Measurements from ENCODE around the gene AKAIN1. TPM values are rescaled to one million over a fixed set of nuclear protein-coding genes. Genes with fewer than 3 reads are reported as not detected.

AKAIN1 gene
- total RNA-seq, 2 donors from 2014 or later, result not detected

GRCh38 chr18:5173646-5174045 is 23.4 kb downstream of the AKAIN1 start:
- no peak overlapping the region for H3K4me3 ChIP-seq
- H3K4me1 ChIP-seq, result no peaks in the 10 kb centered on the region
- no peak for DNase-seq
- no peak for TF ChIP-seq CTCF (IDR thresholded peaks at IDR 0.05)
- H3K27ac ChIP-seq, result no peak overlapping the region
- intact Hi-C loops (cut with DNase I), result no loop called here
- no peaks in the 10 kb centered on the region for H3K36me3 ChIP-seq
- H3K9ac ChIP-seq (ENCODE audit: low read depth in 2 of 2, low read length in 2 of 2), result no peak overlapping the region
- H3K27me3 ChIP-seq, result no peaks in the 10 kb centered on the region
- no peaks in the 10 kb centered on the region for H3K9me3 ChIP-seq

- no peaks in the 10 kb centered on the region for H3K9me3 ChIP-seq
- no peak overlapping the region for H3K27ac ChIP-seq
- intact Hi-C loops (cut with DNase I), result no loop called here
- H3K9ac ChIP-seq (ENCODE audit: low read depth in 2 of 2, low read length in 2 of 2), result no peak overlapping the region
- no peaks in the 10 kb centered on the region for H3K4me1 ChIP-seq
- no peak for TF ChIP-seq CTCF (IDR thresholded peaks at IDR 0.05)
- DNase-seq, result no peak
- no peak overlapping the region for H3K4me3 ChIP-seq
- no peaks in the 10 kb centered on the region for H3K36me3 ChIP-seq
- H3K27me3 ChIP-seq, result no peaks in the 10 kb centered on the region
These were observed 23.8 kb downstream of the AKAIN1 start for GRCh38 chr18:5173236-5173635.

- intact Hi-C loops (cut with DNase I), result no loop called here
These were observed 29.2 kb downstream of the AKAIN1 start for GRCh38 chr18:5167831-5168230.

GRCh38 chr18:5166606-5167280 is 30.3 kb downstream of the AKAIN1 start:
- Histone ChIP-seq H3K4me1 (no peaks in the 10 kb centered on the region), H3K27me3 (no peaks in the 10 kb centered on the region), H3K27ac (no peak overlapping the region), H3K36me3 (no peaks in the 10 kb centered on the region), H3K9ac (ENCODE audit: low read depth in 2 of 2, low read length in 2 of 2) (no peak overlapping the region), H3K9me3 (no peaks in the 10 kb centered on the region), H3K4me3 (no peak overlapping the region)
- no peak for TF ChIP-seq CTCF (IDR thresholded peaks at IDR 0.05)
- intact Hi-C loops (cut with DNase I), result no loop called here
- DNase-seq, result no peak

More at GRCh38 chr18:5167831-5168230, 29.2 kb downstream of the AKAIN1 start:
- Histone ChIP-seq H3K4me1 (no peaks in the 10 kb centered on the region), H3K27ac (no peak overlapping the region), H3K9ac (ENCODE audit: low read depth in 2 of 2, low read length in 2 of 2) (no peak overlapping the region), H3K9me3 (no peaks in the 10 kb centered on the region), H3K36me3 (no peaks in the 10 kb centered on the region), H3K27me3 (no peaks in the 10 kb centered on the region), H3K4me3 (no peak overlapping the region)
- TF ChIP-seq CTCF (IDR thresholded peaks at IDR 0.05), result no peak
- DNase-seq, result no peak

- intact Hi-C loops (cut with DNase I), result no loop called here
These were observed 32.2 kb downstream of the AKAIN1 start for GRCh38 chr18:5164903-5165302.

More at GRCh38 chr18:5164903-5165302, 32.2 kb downstream of the AKAIN1 start:
- Histone ChIP-seq H3K9ac (ENCODE audit: low read depth in 2 of 2, low read length in 2 of 2) (no peak overlapping the region), H3K4me3 (no peak overlapping the region), H3K27me3 (no peaks in the 10 kb centered on the region), H3K9me3 (no peaks in the 10 kb centered on the region), H3K4me1 (no peaks in the 10 kb centered on the region), H3K36me3 (no peaks in the 10 kb centered on the region), H3K27ac (no peak overlapping the region)
- TF ChIP-seq CTCF (IDR thresholded peaks at IDR 0.05), result no peak
- DNase-seq, result no peak
